GM23248 (cell line): ENCODE data around the gene LEKR1.

Experiments
- EZH2 ChIP-seq: fragments of 200-600 bp; sonication (generic); IDR thresholded peaks from 2 replicates; pipeline ENCODE4 v1.6.1; 2018; ENCODE audit warnings: antibody characterized with exemption, mild to moderate bottlenecking; ENCODE audit not compliant: insufficient read depth, poor library complexity, severe bottlenecking
- EZH2phosphoT487 ChIP-seq: fragments of 200-600 bp; sonication (generic); IDR thresholded peaks from 2 replicates; pipeline ENCODE4 v1.6.1; 2018; ENCODE audit warnings: antibody characterized with exemption, moderate library complexity, mild to moderate bottlenecking, low read depth; ENCODE audit not compliant: insufficient read depth

DNA sequence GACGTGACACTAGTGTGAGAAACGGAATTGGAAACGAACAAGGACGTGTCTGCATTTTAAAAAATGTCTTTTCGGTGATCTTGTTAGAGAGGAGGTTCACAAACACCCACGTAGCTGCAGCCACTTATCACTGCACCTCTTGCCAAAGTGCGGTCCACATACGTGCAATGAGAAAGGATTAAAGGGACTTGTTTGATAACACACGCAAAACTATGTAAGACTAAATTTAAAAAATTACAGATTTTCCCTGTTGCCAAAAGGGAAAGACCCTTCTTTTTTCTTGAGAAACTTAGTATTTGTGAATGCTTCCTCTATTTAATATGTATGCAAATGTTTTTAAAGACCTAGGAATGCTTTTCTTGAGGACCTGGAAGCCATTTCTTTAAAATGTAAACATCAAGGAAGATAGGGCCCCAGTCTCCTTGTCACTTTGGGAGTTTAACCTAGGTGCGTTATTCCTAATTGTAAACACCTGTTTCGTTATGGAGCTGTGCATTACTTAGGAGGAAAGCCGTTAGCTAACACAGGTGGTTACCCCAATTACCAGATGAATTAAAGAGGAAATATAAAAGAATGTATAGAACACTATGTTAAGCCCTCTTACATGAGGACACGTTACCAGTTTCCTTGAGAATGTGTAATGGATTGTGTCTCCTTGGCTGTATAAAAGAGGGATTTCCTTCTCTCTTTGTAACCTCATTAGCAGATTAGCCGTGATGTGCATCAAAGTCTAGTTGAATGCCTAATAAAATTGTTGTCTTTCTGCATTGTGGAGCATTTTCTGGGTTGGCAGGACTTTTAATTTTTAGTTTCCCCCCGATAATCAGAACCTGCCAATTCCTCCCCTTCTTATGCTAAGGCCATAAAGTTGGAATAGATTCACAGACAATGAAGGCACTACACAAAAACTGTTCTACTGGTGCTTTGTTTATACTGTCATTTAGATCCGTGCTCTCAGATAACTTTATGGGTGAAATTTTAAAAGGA is 1.0 kb downstream of the LEKR1 start:
- no peak for TF ChIP-seq EZH2phosphoT487
- no peak for TF ChIP-seq EZH2
